Measurements from ENCODE around the gene DLGAP1.
"Not testable (repeated sequence)": the region's sequence is repeated elsewhere in the genome, so short reads cannot be mapped to it uniquely, and the experiment has no call there.

GRCh38 chr18:4494703-4495284, 39.7 kb upstream of the DLGAP1 start:
- TF ChIP-seq CTCF (IDR thresholded peaks at IDR 0.05); EZH2 (IDR thresholded peaks at IDR 0.05; ENCODE audit: borderline replicate concordance, insufficient read depth, low read depth, low read length, poor library complexity, severe bottlenecking): not testable (repeated sequence)
